ENCODE data around the gene BABAM2.

The BABAM2 gene

DNA sequence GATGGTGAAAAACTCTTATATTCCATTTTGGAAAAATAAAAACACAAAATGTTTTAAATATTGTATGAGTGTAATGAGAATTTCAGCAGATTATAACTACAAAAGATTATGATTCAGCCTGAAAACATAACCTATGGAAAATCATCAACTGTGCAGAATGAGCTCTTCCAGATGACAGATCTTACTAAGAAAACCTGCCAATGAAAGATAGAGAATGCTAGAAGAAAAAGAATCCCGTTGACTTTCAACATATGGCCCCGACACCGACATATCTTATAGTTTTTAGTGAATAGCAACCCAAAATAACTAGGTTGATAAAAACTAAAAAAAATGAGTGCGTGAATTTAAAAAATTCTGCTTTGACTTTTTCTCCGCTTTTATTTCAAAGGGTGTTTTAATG lies 178.0 kb downstream of the BABAM2 start:
- H3K27ac Mint-ChIP-seq: no peak overlapping the region
- no peak overlapping the region for H3K4me3 Mint-ChIP-seq
- H3K36me3 Mint-ChIP-seq: peaks cover 4% of the 10 kb centered on the region
- H3K9me3 Mint-ChIP-seq: no peaks in the 10 kb centered on the region
- H3K27me3 Mint-ChIP-seq: no peaks in the 10 kb centered on the region
- no peaks in the 10 kb centered on the region for H3K4me1 Mint-ChIP-seq
- CTCF ChIA-PET: no interaction called here
- DNase-seq: no peak

DNA sequence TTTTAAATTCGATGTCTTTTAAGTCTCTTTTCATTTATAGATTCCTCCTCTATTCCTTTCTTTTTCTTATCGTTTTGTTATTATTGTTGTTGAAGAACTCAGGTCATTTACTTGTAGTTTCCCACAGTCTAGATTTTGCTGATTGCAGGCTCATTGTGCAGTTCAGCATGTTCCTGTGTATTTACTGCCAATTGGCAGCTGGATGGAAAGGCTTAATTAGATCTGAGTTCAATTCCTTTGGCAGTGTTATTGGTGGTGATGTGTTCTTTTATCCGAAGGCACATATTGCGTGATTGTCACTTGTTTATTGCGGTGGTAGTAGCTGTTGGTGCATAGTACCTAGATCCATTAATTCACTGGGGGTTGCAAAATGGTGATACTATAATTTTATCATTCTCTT lies 180.7 kb downstream of the BABAM2 start:
- H3K4me3 Mint-ChIP-seq: no peak overlapping the region
- H3K36me3 Mint-ChIP-seq: peaks cover 4% of the 10 kb centered on the region
- no peaks in the 10 kb centered on the region for H3K27me3 Mint-ChIP-seq
- H3K4me1 Mint-ChIP-seq: no peaks in the 10 kb centered on the region
- CTCF ChIA-PET: no interaction called here
- H3K9me3 Mint-ChIP-seq: no peaks in the 10 kb centered on the region
- no peak for DNase-seq
- H3K27ac Mint-ChIP-seq: no peak overlapping the region

DNA sequence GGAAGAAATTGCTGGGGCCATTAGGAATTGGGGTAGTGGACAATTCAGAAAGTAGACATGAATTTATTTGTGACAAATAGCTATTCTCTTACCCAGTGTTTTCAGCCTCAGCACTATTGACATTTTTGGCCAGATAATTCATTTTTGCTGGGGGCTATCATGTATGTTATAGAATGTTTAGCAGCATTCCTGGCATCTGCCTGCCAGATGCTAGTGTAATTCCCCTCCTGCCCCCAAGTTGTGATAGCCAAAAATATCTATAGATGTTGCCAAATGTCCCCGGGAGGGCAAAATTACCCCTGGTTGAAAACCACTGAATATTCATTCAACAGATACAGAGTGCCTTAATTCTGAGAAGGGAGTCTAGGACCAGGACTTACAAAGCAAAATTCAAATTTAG lies 183.6 kb downstream of the BABAM2 start:
- Mint-ChIP-seq H3K4me1 (no peaks in the 10 kb centered on the region), H3K9me3 (no peaks in the 10 kb centered on the region), H3K36me3 (peaks cover 3% of the 10 kb centered on the region), H3K27me3 (no peaks in the 10 kb centered on the region), H3K27ac (no peak overlapping the region), H3K4me3 (no peak overlapping the region)
- CTCF ChIA-PET: no interaction called here
- no peak for DNase-seq

DNA sequence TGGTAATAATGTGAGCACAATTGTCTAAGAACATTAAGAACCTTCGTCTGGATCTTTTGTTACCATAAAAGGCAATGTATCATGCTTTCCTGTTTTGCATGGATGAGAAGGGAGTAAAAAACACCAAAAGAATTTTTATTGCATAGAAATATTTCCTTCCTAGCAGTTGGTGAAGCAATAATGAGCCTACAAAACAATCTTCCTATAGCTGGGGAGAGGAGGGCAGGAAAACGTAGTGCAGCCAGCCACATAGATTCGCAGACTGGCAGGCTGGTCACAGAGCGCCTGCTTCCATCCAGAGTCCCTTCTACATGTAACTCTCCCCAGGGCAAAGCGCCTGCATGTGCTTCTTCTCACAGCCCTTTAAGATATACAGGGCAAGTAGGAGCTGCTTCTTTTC lies 190.4 kb downstream of the BABAM2 start:
- H3K36me3 Mint-ChIP-seq: peaks cover 3% of the 10 kb centered on the region
- H3K27ac Mint-ChIP-seq: no peak overlapping the region
- H3K9me3 Mint-ChIP-seq: no peaks in the 10 kb centered on the region
- no peak overlapping the region for H3K4me3 Mint-ChIP-seq
- no peak for DNase-seq
- no peaks in the 10 kb centered on the region for H3K27me3 Mint-ChIP-seq
- peaks cover 34% of the 10 kb centered on the region for H3K4me1 Mint-ChIP-seq
- CTCF ChIA-PET: no interaction called here

DNA sequence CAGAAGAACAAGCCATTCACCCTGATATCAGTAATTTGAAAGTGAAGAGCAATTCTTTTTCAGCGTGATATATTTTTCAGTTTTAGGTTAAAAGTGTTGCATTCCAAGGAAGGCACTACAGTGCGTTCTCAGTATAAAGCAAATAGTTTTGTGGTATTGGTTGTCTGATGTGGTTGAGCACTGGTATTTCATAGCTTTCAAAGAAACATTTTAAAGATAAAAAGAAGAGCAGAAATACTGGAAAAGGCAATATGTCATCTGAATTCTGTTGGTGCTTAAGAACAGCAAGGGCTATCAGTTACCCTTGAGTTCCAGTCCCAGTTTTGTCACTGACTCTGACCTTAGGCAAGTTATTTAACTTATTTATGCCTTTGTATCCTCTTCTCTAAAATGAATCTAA lies 191.6 kb downstream of the BABAM2 start:
- Mint-ChIP-seq H3K36me3 (peaks cover 5% of the 10 kb centered on the region), H3K4me1 (peaks cover 34% of the 10 kb centered on the region), H3K4me3 (no peak overlapping the region), H3K27ac (no peak overlapping the region), H3K9me3 (no peaks in the 10 kb centered on the region), H3K27me3 (no peaks in the 10 kb centered on the region)
- CTCF ChIA-PET: no interaction called here
- no peak for DNase-seq

DNA sequence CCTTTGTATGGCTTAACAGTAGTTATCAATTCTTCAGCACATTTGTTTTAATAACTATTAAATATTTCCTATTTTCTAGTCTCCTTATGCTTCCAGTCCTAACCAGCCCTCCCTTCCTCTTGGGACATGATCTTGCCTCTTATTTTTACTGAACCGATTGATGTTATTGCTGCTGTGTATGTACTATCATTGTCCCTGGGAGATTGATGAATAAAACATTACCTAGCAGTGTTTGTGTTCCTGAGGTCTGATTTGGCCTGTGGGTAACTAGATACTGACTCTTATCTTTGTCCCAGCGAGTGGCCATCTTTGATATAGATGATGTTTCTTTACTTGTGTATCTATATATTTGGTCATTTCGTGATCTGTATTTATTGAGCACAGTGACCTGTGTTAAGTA lies 192.9 kb downstream of the BABAM2 start:
- no peaks in the 10 kb centered on the region for H3K27me3 Mint-ChIP-seq
- no peak overlapping the region for H3K4me3 Mint-ChIP-seq
- H3K4me1 Mint-ChIP-seq: peaks cover 34% of the 10 kb centered on the region
- peaks cover 3% of the 10 kb centered on the region for H3K36me3 Mint-ChIP-seq
- no peaks in the 10 kb centered on the region for H3K9me3 Mint-ChIP-seq
- DNase-seq: no peak
- no peak overlapping the region for H3K27ac Mint-ChIP-seq
- CTCF ChIA-PET: no interaction called here

DNA sequence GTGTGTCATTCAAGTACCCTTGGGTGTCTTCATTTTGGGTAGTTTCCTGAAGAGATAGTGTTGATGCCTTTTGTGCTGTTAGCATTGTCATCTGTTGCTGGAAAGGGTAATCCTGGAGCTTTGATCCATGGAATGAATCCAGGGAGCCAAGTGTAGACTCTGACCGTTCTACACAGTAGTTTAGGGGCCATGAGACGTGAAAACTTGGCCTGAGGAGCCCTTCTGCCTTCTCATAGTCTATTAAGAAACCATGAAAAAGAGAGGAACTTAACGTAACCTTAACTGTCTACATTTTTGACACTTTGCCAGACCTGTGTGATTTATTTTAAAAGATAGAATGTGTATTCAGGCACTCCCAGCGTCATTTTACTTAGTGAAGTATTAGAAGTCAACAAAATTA lies 194.0 kb downstream of the BABAM2 start:
- Mint-ChIP-seq H3K4me3 (no peak overlapping the region), H3K9me3 (no peaks in the 10 kb centered on the region), H3K27ac (no peak overlapping the region), H3K27me3 (no peaks in the 10 kb centered on the region), H3K4me1 (peaks cover 34% of the 10 kb centered on the region), H3K36me3 (peaks cover 3% of the 10 kb centered on the region)
- CTCF ChIA-PET: no interaction called here
- DNase-seq: no peak

DNA sequence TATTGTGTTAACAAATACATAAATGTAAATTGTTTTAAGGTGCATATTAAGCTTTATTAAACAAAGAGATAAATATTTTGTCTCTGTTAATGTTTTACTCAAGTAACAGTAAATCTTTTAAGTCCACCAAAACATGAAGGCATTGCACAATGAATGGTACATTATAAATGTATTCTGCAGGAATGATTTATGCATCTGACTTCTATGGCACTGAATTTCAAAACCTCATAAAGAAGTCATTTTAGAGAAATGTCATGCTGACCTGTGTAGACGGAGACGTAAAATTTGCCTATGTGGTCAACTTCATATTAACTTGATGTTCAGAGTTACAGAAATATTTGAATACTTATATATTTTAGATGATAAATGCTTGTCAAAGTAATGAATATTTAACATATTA lies 194.7 kb downstream of the BABAM2 start:
- H3K27me3 Mint-ChIP-seq: no peaks in the 10 kb centered on the region
- H3K4me1 Mint-ChIP-seq: peaks cover 31% of the 10 kb centered on the region
- H3K9me3 Mint-ChIP-seq: no peaks in the 10 kb centered on the region
- no peak overlapping the region for H3K4me3 Mint-ChIP-seq
- H3K36me3 Mint-ChIP-seq: peaks cover 3% of the 10 kb centered on the region
- no peak for DNase-seq
- no peak overlapping the region for H3K27ac Mint-ChIP-seq
- CTCF ChIA-PET: no interaction called here

DNA sequence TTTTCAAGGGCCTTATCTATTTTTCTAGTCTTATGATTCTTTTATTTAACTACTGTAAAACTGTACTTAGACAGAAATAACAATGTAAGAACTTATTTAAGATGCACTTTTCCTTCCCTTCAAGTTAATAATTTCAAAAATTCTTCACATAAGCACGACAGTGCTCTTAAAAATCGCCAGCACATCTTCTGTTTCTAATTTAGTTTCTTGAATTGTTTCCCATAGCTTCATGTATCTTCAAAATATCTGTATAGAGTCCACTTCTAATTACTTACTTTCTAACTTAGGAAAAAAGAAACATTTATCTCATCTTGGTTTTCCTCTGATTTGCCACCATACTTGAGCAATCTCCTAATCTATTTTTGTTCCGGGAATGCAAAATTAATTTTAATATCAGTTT lies 196.1 kb downstream of the BABAM2 start:
- DNase-seq: no peak
- Mint-ChIP-seq H3K27me3 (no peaks in the 10 kb centered on the region), H3K9me3 (no peaks in the 10 kb centered on the region), H3K4me1 (peaks cover 18% of the 10 kb centered on the region), H3K4me3 (no peak overlapping the region), H3K36me3 (peaks cover 3% of the 10 kb centered on the region), H3K27ac (no peak overlapping the region)
- CTCF ChIA-PET: no interaction called here

DNA sequence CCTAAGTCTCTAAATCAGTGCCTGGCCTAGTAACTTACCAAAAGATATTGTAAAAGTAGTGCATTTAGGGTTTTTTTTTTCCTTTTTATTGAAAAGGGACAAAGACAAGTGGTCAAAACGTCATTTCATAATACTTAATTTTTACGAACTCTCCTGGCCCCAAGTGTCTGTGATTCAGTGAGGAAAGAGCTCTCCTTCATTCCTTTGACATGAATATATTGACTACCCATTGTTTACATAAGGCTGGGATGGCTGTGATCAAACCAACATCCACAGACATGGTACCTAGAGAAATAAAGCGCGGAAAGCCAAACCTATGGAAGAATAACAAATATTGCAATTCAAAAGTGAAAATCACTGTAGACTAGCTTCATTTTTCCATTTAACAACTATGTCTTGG lies 198.4 kb downstream of the BABAM2 start:
- Mint-ChIP-seq H3K27me3 (no peaks in the 10 kb centered on the region), H3K4me3 (no peak overlapping the region), H3K27ac (no peak overlapping the region), H3K4me1 (no peaks in the 10 kb centered on the region), H3K9me3 (no peaks in the 10 kb centered on the region), H3K36me3 (peaks cover 3% of the 10 kb centered on the region)
- DNase-seq: no peak
- CTCF ChIA-PET: no interaction called here

DNA sequence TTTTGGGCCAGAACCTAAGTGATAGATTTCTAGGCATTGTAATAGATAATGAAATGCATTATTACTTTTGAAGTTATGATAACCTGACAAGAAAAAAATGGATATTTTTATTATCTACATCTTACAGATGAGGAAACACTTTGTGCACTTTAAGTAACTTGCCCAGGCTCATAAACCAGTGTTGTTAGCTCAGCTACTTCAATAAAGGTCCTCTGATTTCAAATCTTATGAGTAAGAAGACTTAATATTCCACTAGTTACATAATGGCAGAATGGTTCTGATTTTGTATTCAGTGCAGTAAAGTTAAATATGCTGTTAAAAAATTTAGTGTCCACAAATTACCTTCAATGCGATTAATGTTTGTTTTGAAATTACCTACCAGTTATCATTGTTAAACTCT lies 199.0 kb downstream of the BABAM2 start:
- H3K27ac Mint-ChIP-seq: no peak overlapping the region
- CTCF ChIA-PET: no interaction called here
- peaks cover 3% of the 10 kb centered on the region for H3K36me3 Mint-ChIP-seq
- H3K27me3 Mint-ChIP-seq: no peaks in the 10 kb centered on the region
- no peaks in the 10 kb centered on the region for H3K4me1 Mint-ChIP-seq
- H3K4me3 Mint-ChIP-seq: no peak overlapping the region
- DNase-seq: no peak
- H3K9me3 Mint-ChIP-seq: no peaks in the 10 kb centered on the region

DNA sequence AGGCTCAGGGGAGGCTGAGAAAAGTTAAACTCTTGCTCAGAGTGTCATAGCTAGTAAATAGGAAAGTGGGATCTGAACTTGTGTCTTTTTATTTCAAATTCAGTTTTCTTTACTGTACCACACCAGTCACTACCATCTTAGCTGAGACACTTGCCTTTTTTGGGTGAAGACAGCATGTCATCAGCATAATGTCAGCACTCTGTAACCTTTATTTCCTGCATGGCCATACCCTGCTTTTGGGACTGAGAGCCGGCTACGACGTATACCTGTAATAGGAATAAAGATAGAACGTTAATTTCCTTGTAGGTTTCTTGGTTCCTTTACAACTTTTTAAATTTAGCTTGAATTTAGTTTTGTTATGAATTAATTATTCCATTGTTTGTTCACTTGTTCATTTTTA lies 202.8 kb downstream of the BABAM2 start:
- DNase-seq: no peak
- Mint-ChIP-seq H3K4me3 (no peak overlapping the region), H3K9me3 (no peaks in the 10 kb centered on the region), H3K4me1 (no peaks in the 10 kb centered on the region), H3K36me3 (no peaks in the 10 kb centered on the region), H3K27me3 (no peaks in the 10 kb centered on the region), H3K27ac (no peak overlapping the region)
- CTCF ChIA-PET: no interaction called here

DNA sequence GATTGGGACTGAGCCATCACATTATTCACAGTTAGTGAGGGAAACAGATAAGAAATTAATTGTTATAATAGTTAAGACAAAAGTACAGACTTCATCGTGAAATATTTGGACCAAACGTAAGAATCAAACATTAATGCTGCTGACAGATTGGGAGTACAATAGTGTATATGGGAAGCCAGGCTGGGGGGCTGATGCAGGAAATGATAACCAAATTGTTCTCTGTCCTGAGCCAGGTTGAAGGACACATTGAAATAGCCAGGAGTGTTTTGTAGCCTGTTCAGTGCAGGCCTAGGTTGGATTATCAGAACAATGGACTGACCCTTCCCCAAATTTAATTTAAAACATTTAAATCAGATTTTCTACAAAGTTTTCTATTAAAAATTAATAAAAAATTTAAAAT lies 203.2 kb downstream of the BABAM2 start:
- no peak for DNase-seq

DNA sequence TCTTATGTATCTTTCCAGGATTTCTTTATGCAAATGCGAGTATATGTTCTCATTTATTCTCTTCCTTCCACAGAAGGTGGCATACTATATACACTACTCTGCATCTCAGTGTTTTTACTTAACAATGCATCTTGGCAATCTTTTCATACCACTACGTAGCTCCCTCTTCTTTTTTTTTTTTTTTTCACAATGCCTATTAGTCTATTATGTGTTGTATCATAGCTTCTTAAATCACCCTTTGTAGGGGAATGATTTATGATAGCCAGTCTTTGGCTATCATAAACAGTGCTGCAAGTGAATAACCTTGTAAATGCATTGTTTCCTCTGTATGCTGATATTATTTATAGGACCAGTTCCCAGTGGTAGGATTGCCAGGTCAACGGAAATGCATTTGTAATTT lies 204.2 kb downstream of the BABAM2 start:
- DNase-seq: no peak
- H3K27me3 Mint-ChIP-seq: no peaks in the 10 kb centered on the region
- CTCF ChIA-PET: no interaction called here
- H3K36me3 Mint-ChIP-seq: no peaks in the 10 kb centered on the region
- no peak overlapping the region for H3K4me3 Mint-ChIP-seq
- H3K4me1 Mint-ChIP-seq: no peaks in the 10 kb centered on the region
- H3K9me3 Mint-ChIP-seq: no peaks in the 10 kb centered on the region
- H3K27ac Mint-ChIP-seq: no peak overlapping the region

More for the DNA sequence above, 203.2 kb downstream of the BABAM2 start:
- H3K27me3 Mint-ChIP-seq: no peaks in the 10 kb centered on the region
- no peak overlapping the region for H3K4me3 Mint-ChIP-seq
- H3K36me3 Mint-ChIP-seq: no peaks in the 10 kb centered on the region
- no peak overlapping the region for H3K27ac Mint-ChIP-seq
- CTCF ChIA-PET: no interaction called here
- H3K4me1 Mint-ChIP-seq: no peaks in the 10 kb centered on the region
- H3K9me3 Mint-ChIP-seq: no peaks in the 10 kb centered on the region

DNA sequence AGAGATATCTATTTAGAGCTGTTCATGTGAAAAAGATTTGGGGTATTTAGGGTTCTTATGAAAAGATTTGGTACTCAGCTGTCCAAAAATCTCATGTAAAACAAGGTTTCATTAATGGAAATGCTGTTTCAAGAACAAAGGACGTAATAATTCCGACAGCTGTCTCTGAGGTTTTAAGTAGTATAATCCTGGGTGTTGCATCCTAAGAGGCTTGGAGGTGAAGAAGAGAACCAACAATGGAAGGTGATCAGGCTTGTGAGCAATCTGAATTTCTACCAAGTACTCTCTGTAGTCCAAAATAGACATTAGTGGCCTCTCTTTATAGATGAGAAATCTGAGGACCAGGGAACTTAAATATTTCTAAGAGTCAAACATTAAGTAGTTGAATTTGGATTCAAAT lies 205.1 kb downstream of the BABAM2 start:
- Mint-ChIP-seq H3K4me3 (no peak overlapping the region), H3K27me3 (no peaks in the 10 kb centered on the region), H3K36me3 (no peaks in the 10 kb centered on the region), H3K9me3 (no peaks in the 10 kb centered on the region), H3K4me1 (no peaks in the 10 kb centered on the region), H3K27ac (no peak overlapping the region)
- no peak for DNase-seq
- CTCF ChIA-PET: no interaction called here

DNA sequence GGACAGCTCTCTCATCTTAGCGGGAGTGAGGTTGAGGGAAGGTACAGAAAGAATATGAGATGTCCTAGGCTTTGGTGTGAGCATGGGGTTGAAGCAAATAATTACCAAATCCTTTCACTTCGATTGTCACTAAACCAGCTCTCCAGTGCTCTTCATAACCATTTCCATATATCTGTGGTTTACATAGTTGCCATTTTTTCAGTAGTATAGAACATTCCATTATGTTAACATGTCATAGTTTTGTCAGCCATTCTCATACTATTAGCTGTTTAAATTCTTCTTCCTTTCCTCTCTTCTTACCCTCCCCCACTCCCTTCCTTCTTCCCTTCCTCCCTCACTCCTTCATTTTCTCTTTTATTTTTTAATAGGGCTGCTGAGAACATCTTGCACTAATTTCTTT lies 205.9 kb downstream of the BABAM2 start:
- no peaks in the 10 kb centered on the region for H3K9me3 Mint-ChIP-seq
- no peaks in the 10 kb centered on the region for H3K27me3 Mint-ChIP-seq
- CTCF ChIA-PET: interaction anchor here (0.6 kb wide), 1 partner anchor 53 kb away, joined by 3 read pairs; no protein-coding TSS in a partner anchor
- no peaks in the 10 kb centered on the region for H3K36me3 Mint-ChIP-seq
- no peak overlapping the region for H3K4me3 Mint-ChIP-seq
- no peaks in the 10 kb centered on the region for H3K4me1 Mint-ChIP-seq
- no peak overlapping the region for H3K27ac Mint-ChIP-seq
- no peak for DNase-seq

Data from activated naive CD4-positive, alpha-beta T cell treated with anti-CD3 and anti-CD28 coated beads, Interleukin-2, amount 10 ng/mL, durations not matched to agents 7 days and 5 days (primary cell).